ENCODE results near the gene KIF1B.

GRCh38 chr1:10379101-10379620 is 168.8 kb downstream of the KIF1B start:
- TF ChIP-seq CTCF (IDR thresholded peaks at IDR 0.05 in 8 of 11, conservative IDR thresholded peaks at IDR 0.05 in 3 of 11) (no peak), POLR2A (IDR thresholded peaks at IDR 0.05) (no peak)
